Stimulated activated effector memory CD8-positive, alpha-beta T cell treated with anti-CD3 and anti-CD28 coated beads, Interleukin-12 subunit alpha, Interleukin-12 subunit beta, amount 100 ng/mL, for 72 hours (primary cell): Measurements from ENCODE around the gene SYNPO.

ENCODE experiments used
- ATAC-seq: fragments of 150-1000 bp; cut with Tn5 transposase; 2 replicates; pipeline ENCODE4 v1.10.0; 2021
- DNase-seq, 2 donors: peaks; one replicate each; pipeline ENCODE4 v3.0.0; 2021 to 2022; ENCODE audit warnings: low spot score in 2 of 2
- H3K27ac Mint-ChIP-seq: one replicate; pipeline ENCODE4 v1.8.0; 2022; ENCODE audit warnings: mild to moderate bottlenecking, mixed read lengths
- H3K36me3 Mint-ChIP-seq: one replicate; pipeline ENCODE4 v1.8.0; 2022; ENCODE audit warnings: mild to moderate bottlenecking, mixed read lengths
- H3K4me1 Mint-ChIP-seq: one replicate; pipeline ENCODE4 v1.8.0; 2022; ENCODE audit warnings: mixed read lengths
- H3K4me3 Mint-ChIP-seq: one replicate; pipeline ENCODE4 v1.8.0; 2022; ENCODE audit warnings: mild to moderate bottlenecking, mixed read lengths
- H3K9me3 Mint-ChIP-seq: one replicate; pipeline ENCODE4 v1.8.0; 2022; ENCODE audit warnings: mixed read lengths

Gene SYNPO, protein sequence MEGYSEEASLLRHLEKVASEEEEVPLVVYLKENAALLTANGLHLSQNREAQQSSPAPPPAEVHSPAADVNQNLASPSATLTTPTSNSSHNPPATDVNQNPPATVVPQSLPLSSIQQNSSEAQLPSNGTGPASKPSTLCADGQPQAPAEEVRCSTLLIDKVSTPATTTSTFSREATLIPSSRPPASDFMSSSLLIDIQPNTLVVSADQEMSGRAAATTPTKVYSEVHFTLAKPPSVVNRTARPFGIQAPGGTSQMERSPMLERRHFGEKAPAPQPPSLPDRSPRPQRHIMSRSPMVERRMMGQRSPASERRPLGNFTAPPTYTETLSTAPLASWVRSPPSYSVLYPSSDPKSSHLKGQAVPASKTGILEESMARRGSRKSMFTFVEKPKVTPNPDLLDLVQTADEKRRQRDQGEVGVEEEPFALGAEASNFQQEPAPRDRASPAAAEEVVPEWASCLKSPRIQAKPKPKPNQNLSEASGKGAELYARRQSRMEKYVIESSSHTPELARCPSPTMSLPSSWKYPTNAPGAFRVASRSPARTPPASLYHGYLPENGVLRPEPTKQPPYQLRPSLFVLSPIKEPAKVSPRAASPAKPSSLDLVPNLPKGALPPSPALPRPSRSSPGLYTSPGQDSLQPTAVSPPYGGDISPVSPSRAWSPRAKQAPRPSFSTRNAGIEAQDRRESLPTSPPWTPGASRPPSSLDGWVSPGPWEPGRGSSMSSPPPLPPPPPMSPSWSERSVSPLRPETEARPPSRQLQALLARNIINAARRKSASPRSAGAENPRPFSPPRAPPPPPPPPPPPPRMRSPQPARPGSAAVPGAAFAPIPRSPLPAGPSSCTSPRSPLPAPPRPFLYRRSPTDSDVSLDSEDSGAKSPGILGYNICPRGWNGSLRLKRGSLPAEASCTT

GRCh38 chr5:150640311-150641005, at the start of gene SYNPO:
SYNPO (plus strand) TSS chr5:150640660; CDS start chr5:150648276, 7,616 bp downstream.
- Mint-ChIP-seq H3K27ac (no peak within 1 kb of the TSS), H3K4me1 (no peaks in the 10 kb centered on the region), H3K36me3 (no peaks in the 10 kb centered on the region), H3K4me3 (no peak within 1 kb of the TSS), H3K9me3 (no peaks in the 10 kb centered on the region)
- ATAC-seq: no peak
- DNase-seq: no peak

DNA sequence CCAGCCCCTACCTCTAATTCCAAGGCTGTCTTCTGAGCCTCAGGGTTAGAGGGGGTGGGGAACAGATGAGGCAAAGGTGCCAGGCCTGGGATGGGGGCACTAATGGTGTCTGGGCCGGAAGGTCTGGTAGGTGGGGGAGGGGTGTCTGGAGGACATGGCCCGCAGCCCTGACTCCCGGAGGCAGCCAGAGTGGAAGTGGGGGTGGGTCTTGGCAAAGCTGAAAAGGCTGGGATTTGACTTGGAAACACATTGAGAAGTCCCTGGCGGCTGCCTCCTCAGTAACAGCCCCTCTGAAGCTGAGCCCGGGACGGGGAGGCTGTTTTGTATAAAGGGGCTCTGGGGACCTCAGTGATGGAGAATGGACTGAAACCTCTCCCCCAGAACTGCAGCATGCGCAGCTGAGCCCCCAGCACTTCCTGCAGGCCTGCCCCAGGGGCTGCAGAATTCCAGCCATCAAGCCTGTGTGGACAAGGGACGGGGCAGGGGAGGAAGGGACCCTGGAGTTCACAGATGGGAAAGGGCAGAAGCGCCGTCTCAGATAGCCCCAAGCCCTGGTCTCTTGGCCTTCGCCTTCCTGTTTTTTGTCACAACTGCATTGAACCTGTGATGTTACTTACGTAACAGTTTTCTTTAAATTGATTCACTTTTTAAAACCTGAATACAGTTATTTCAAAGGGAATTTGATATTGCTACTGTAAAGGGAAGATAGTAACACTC, 49.3 kb upstream of the SYNPO start:
- Mint-ChIP-seq H3K4me3 (no peak overlapping the region), H3K9me3 (no peaks in the 10 kb centered on the region), H3K4me1 (no peaks in the 10 kb centered on the region), H3K27ac (no peak overlapping the region), H3K36me3 (no peaks in the 10 kb centered on the region)
- ATAC-seq: no peak
- no peak for DNase-seq

- no peak overlapping the region for H3K27ac Mint-ChIP-seq
- no peaks in the 10 kb centered on the region for H3K4me1 Mint-ChIP-seq
- no peaks in the 10 kb centered on the region for H3K9me3 Mint-ChIP-seq
- no peaks in the 10 kb centered on the region for H3K36me3 Mint-ChIP-seq
- ATAC-seq (no peak), DNase-seq (no peak)
- no peak overlapping the region for H3K4me3 Mint-ChIP-seq
Measured at GRCh38 chr5:150593593-150593992, 46.9 kb upstream of the SYNPO start.

DNA sequence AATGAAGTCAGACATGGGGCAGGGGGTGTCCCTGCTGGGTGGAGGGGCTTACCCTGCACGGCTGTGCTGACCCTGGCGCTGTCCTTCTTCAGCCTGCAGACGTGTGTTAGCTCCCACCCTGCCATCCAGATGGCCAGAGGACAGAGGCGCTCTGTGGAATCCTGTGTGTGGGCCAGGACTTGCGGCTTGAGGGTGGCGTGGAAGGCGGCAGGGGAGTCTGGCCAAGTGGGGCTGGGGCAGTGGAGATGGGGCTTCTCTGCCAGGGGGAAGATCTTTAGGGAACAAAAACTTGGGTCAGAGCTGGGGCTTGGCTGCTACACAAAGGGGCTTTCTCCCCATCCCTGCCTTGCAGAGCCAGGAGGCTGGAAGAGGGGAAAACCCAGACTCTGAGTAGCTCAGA, 46.5 kb upstream of the SYNPO start:
- no peak overlapping the region for H3K27ac Mint-ChIP-seq

DNA sequence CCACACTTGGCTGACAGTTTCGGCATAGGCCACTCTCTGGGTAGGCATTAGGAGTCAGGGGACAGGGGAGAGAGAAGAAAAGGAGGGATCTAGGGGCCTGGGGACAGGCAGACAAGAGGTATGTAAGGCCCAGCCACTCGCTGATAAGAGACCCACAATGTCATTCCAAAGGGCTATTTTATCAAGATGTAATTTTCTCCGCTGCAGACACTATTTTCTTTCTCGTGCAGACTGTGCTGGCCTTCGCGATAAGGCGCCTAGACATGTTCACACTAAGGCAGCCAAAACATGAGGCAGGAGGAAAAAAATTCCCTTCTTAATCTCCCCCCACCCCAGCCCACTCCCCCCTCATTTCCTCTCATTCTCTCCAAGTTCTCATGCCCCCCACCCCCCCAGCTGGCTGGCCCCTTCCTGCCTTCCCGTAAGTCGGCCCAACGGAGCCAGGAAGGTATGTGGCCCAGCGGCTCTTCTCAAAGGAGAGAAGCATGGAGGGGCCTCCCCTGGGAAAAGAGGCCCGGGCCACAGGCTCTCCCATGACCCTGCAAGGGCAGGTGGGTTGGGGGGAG, 44.9 kb upstream of the SYNPO start:
- no peak for DNase-seq
- Mint-ChIP-seq H3K9me3 (no peaks in the 10 kb centered on the region), H3K36me3 (no peaks in the 10 kb centered on the region), H3K4me3 (no peak overlapping the region), H3K4me1 (no peaks in the 10 kb centered on the region), H3K27ac (no peak overlapping the region)
- ATAC-seq: no peak

More for the DNA sequence above, 46.5 kb upstream of the SYNPO start:
- H3K36me3 Mint-ChIP-seq: no peaks in the 10 kb centered on the region
- H3K9me3 Mint-ChIP-seq: no peaks in the 10 kb centered on the region
- ATAC-seq: no peak
- H3K4me3 Mint-ChIP-seq: no peak overlapping the region
- no peak for DNase-seq
- no peaks in the 10 kb centered on the region for H3K4me1 Mint-ChIP-seq

- Mint-ChIP-seq H3K4me1 (no peaks in the 10 kb centered on the region), H3K36me3 (no peaks in the 10 kb centered on the region), H3K4me3 (no peak overlapping the region), H3K27ac (no peak overlapping the region), H3K9me3 (no peaks in the 10 kb centered on the region)
- DNase-seq: no peak
- ATAC-seq: no peak
Measured at GRCh38 chr5:150596313-150596712, 44.1 kb upstream of the SYNPO start.

GRCh38 chr5:150596826-150597225, 43.6 kb upstream of the SYNPO start:
- Mint-ChIP-seq H3K27ac (no peak overlapping the region), H3K9me3 (no peaks in the 10 kb centered on the region), H3K36me3 (no peaks in the 10 kb centered on the region), H3K4me3 (no peak overlapping the region), H3K4me1 (no peaks in the 10 kb centered on the region)
- no peak for ATAC-seq
- DNase-seq: no peak

- Mint-ChIP-seq H3K4me3 (no peak overlapping the region), H3K9me3 (no peaks in the 10 kb centered on the region), H3K4me1 (no peaks in the 10 kb centered on the region), H3K36me3 (no peaks in the 10 kb centered on the region), H3K27ac (no peak overlapping the region)
- no peak for ATAC-seq
- DNase-seq: no peak
Measured at GRCh38 chr5:150598006-150598405, 42.5 kb upstream of the SYNPO start.

DNA sequence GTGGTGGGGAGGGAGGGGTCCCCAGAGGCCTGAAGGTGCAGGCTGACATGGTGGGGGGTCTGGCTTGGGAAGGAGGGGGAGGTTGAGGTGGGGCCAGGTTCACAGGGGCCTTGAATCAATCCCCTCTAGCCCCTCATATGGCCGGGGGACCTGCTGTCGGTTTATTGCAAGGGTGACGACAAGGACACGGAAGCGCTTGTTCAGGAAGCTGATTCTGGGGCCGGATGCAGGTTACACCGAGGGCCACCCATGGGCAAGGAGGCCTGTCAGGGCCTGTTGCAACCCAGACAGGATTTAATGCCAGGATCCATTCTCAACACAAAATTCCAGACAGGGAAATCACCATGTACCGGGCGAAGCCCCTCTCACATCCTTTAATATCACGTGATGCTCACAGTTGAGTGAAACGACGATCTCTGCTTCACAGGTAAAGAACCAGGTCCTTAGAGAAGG, 41.6 kb upstream of the SYNPO start:
- Mint-ChIP-seq H3K4me3 (no peak overlapping the region), H3K27ac (no peak overlapping the region), H3K36me3 (no peaks in the 10 kb centered on the region), H3K4me1 (no peaks in the 10 kb centered on the region), H3K9me3 (no peaks in the 10 kb centered on the region)
- DNase-seq (no peak), ATAC-seq (no peak)

DNA sequence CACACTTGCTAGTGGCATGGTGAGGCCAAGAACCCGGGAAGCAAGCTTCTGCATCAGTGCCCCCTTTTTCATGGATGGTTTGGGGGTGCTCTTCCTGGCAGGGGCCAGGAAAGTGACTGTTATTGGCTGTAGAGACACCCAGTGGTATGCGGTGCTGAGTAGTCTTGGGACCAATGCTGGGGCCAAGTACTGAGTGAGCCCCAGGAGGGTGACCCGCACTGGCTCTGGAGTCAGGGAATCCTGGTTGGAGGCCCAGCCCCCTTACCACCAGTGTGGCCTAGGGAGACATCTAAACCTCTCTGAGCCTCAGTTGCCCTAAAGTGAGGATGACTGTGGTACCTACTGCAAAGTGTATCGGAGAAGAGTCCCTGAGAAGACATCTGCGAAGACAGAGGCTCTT, 41.2 kb upstream of the SYNPO start:
- no peaks in the 10 kb centered on the region for H3K9me3 Mint-ChIP-seq
- H3K4me3 Mint-ChIP-seq: no peak overlapping the region
- no peak for ATAC-seq
- no peak overlapping the region for H3K27ac Mint-ChIP-seq
- no peaks in the 10 kb centered on the region for H3K4me1 Mint-ChIP-seq
- H3K36me3 Mint-ChIP-seq: no peaks in the 10 kb centered on the region
- no peak for DNase-seq

DNA sequence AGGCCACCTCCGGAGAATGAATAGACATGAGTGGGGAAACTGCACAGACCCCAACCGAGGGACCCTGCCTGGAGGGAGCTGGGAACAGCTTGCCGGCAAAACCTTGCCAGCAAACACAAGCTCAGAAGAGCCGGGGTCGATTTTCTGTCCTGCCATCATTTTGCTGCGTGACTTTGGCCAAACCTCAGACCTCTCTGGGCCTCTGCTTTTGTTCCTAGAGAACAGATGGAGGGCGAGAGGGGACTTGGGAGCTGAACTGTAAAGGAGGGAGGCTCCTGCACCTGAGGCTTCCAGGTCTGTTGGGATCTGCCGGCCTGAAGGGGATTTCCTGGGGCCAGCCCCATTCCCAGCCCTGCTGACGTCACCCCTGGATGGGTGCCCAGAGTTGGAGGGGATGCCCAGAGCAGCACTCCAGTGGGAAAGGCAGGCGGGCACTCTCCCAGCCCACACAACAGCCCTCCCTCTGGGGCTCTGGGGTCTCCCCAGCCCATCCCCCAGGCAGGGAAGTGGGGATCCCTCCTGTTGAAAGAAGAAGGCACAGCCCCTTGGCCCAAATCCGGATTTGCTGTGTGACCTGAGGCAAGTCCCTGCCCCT, 40.4 kb upstream of the SYNPO start:
- DNase-seq (no peak), ATAC-seq (no peak)
- Mint-ChIP-seq H3K4me3 (no peak overlapping the region), H3K27ac (no peak overlapping the region), H3K9me3 (no peaks in the 10 kb centered on the region), H3K36me3 (no peaks in the 10 kb centered on the region), H3K4me1 (no peaks in the 10 kb centered on the region)

GRCh38 chr5:150600616-150601490, 39.6 kb upstream of the SYNPO start:
- ATAC-seq: no peak
- H3K27ac Mint-ChIP-seq: no peak overlapping the region
- H3K4me3 Mint-ChIP-seq: no peak overlapping the region
- no peaks in the 10 kb centered on the region for H3K9me3 Mint-ChIP-seq
- H3K4me1 Mint-ChIP-seq: no peaks in the 10 kb centered on the region
- DNase-seq: no peak
- no peaks in the 10 kb centered on the region for H3K36me3 Mint-ChIP-seq

DNA sequence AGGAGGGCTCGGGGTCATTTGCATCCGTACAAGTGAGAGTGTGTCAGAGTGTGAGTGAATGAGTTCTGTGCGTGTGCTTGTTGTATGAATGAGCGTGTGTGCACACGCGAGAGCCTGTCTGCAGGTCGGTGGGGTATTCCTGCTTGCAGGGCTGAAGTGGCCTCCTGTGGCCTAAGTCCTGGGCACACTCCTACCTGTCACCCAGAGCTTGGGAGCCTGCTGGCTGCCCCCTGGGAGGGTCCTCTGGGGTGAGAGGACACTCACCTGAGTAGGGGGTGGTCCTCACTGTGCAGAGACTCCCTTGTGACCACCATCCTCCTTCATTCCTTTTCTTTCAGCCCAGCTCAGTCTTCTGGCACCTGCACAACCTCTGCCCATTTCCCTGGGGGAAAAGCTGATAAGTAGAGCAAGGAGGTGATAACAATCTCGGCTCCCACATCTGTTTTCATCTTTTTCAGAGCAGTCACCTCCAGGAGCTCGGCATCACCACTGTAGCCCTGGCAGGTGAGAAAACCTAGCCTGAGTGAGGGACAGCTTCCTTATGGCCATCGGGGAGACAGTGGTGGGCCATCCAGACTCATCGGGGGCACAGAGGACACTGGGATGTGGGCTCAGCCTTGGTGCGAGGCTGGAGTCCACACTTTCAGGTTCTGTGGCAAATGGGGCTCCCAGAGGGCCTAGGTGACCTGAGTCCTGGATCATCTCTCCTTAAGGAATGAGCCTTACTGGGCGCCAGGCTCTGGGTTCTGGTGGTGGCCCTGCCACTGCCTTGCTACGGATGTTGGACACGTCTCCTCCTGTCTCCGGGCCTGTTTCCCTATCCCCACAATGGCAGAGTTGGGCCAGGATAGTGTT, 38.7 kb upstream of the SYNPO start:
- no peak for ATAC-seq

More for the DNA sequence above, 38.7 kb upstream of the SYNPO start:
- Mint-ChIP-seq H3K4me1 (no peaks in the 10 kb centered on the region), H3K27ac (no peak overlapping the region), H3K36me3 (no peaks in the 10 kb centered on the region), H3K9me3 (no peaks in the 10 kb centered on the region), H3K4me3 (no peak overlapping the region)
- DNase-seq: no peak
